Stimulated activated CD4-positive, alpha-beta T cell treated with anti-CD3 and anti-CD28 coated beads, TNF-alpha, amount 100 ng/mL, for 48 hours (primary cell): ENCODE data around the gene F5.

Experiments
- DNase-seq, 3 donors: peaks; one replicate each; pipeline ENCODE4 v3.0.0-alpha.2; 2020; ENCODE audit warnings: low read depth in 3 of 3

Gene F5

DNA sequence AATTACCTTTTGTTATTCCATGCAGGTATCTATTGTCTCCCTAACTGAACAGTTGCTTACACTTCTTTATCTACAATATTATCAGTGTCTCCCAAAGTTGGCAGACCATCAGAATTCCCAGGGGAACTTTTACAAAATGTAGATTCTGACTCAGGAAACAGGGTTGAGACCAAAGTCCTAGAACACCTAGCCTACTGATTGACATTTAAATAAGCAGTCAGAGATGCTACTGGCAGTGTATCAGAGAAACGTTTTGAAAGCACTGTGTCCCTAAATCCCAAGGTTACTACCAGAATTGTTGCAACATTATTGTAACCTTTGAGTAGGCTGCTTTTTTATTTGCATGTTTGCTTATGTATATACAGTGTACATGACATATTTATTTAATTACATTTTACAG, 1.8 kb upstream of the F5 start:
- no peak for DNase-seq

DNA sequence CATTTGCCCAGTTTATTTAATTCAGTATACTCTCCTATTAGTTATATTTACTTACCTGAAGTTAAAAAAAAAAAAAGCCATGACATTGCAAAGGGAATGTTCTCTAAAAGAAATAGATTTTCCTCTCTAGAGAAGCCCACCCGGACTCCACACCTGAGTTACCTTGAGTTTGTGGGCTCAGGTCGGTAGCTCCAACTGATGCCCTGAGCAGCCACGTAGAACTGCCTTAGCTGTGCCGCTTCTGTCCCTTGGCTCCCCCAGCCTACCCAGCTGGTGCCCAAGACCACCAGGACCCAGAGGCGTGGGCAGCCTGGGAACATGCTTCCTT, 250 bp downstream of the F5 start:
- DNase-seq = no peak

DNA sequence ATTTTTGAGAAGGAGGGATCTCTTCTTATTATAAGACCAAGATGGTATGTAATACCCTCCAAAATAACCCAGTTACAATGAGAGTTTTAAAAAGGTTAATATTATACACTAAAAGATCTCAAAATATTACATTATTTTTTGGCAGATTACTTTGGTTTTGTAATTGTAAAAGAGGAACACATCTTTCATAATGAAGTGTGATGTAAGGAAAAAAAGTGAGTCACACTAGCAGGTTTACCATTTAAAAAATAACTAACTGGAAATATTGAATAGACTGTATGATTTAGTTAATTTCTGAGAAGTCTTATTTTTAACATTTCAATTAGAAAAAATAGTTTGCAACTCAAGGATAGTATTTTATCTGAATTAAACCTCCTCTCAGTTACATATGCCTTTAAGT, 1.1 kb downstream of the F5 start:
- DNase-seq = no peak

- no peak for DNase-seq
Measured at GRCh38 chr1:169584483-169585144, 1.7 kb downstream of the F5 start.

GRCh38 chr1:169577981-169578738, 8.1 kb downstream of the F5 start:
- DNase-seq = no peak

DNA sequence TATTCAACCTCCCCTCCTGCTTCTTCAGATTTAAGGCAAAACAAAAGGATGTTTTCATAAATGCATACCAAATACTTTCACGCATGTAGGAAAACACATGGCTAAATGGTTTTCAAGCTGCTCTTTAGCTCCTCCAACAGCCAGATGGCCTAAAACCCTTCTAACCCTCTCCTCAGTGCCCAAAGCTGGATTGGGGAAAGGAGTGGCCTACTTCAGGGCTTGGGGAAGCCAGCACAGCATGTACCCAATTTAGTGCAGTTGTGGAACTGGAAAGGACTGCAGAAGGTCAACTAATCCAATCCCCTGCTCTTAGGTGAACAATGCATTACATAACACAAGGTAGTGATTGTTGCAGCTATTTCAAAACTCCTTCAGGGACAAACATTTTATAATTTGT, 9.3 kb downstream of the F5 start:
- DNase-seq = no peak

DNA sequence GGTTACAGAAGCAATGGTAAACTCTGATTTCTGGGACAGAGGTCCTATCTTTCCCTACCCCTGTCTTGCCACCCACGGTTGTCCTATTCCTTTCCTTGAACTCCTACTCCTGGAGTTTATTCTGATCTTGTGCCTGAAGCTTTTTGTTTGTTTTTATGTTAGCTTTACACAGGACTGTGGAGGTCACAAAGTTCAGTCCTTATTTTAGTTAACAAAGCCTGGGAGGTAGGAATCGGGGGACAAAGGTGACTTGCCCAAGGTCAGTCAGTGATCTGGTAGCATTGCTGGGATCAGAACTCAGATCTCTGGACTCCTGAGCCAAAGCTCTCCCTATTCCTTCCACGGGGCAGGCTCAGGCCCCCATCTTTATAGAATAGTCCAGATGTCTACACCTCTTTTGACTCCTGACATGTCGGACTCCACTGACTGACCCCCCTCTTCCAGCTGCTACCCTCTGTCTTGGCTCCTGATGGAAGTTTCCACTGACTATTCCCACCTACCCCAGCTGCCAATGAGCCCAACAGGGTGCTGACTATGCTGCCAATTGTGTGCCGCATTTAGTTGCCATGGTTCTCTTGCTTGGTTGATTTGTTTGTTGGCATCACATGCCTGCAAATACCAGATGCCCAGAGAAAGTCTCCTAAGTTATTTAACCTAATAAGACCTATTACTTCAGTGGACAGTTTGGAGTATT, 9.9 kb downstream of the F5 start:
- no peak for DNase-seq

- DNase-seq = no peak
Measured at GRCh38 chr1:169574336-169574735, 11.9 kb downstream of the F5 start.

DNA sequence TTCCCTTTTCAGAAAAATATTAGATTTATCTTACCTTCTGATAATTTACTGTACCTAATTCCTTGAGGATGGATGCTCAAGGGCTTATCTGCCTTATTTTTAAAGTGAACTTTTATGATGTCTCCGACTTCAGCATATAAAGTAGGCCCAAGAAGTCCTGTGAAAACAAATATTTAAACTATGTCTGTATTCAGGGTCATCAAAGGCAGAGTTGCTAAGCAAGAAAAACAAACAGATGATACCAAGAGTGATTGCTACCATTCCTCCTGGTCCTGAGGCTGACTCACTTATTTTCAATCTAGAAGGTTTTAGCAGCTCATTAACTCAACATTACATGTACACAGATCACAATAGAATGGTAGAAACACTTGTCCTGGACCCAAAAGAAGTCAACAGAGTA, 14.1 kb downstream of the F5 start:
- no peak for DNase-seq

DNA sequence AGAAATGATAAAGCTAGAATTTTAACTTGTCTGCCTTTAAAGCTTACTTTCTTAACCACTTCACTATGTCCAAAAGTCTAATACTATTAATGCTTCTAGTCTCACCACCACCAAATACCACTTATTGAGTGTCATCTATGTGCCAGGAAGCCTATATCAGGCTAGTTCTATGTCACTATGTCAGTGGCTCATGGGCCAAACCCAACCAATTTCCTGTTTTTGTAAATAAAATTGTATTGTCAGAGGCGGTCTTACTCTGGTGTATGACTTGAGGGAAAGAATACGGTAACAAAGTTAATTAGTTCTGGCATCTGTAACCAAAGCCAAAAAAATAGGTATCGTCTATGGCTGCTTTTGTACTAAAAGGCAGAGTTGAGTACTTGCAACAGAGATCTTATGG, 14.8 kb downstream of the F5 start:
- DNase-seq = no peak

DNA sequence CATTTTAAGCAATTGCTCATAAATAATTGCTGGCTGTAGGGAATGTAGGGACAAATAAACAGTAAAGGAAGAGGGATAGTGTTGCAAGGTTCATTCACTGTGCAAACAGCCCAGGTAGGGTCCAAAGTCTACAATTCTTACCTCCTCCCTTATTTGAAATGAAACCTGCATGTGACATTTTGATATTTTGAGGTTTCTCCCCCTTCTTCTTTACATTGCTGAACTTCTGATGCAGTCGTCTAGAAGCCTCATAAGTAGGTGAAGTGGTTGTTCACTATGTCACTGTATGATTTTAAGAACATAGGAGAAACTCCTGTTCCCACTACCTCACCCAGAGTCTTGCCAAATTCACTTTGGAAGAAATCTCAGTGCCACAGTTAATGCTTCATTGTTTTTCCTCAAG, 16.1 kb downstream of the F5 start:
- DNase-seq = no peak

GRCh38 chr1:169568497-169568896, 17.8 kb downstream of the F5 start:
- DNase-seq = no peak

DNA sequence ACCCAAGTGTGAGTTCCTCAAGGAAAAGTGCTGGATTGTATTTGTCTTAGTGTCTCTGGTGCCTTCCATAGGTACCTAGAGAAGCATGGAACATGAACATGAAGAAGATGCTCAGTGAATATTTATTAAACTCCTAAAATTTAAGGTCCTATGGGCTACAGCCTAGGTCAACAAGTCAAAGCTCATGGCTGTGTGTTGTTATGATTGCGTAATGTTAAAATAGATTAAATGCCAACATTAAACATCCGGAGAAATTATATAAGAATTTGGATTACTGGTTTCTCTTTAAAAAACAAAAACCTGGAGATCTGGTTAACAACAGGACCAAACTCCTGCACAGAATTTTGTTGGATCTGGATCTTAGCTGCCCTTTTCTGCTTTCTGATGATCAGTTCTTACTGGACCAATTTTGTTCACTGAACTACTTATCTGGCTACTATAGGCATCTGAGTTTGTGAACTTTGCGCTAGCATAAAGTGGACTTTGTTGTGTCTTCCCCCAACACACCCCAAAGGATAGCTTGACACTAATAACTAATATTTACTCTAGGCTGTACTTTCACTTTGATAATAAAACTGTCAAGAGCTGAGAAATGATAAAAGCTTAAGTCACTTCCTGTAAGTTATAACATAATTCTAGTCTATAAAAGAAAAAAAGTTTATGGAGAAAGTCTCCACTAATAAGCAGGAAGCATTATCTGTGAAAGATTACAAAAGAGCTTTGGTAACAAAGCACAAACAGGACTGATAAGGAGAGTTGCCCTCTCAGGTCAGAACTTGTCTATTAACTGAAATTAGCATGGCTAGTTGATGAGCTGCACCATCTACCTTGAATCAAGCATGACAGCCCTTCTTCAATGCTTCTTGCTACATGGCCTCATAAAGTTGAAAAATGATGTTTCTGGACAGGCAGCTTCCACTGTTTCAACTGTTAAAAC, 20.7 kb downstream of the F5 start:
- no peak for DNase-seq

DNA sequence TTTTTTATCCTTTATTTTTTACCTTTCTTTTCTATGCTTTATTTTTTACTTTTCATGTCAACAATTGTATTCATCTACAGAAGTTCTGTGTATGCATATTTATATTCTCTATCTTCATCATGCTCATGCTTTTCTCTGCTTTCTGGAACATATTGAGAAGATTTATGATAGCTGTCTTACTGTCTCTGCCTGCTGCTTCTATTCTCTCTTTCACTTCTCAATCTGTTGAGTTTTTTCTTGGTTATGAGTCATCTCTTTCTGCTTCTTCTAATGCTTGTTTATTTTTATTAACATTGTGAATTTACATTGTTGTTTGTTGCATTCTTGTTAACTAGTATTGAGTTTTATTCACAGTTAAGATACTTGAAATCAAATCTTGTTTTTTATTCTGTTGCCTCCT, 22.6 kb downstream of the F5 start:
- no peak for DNase-seq

DNA sequence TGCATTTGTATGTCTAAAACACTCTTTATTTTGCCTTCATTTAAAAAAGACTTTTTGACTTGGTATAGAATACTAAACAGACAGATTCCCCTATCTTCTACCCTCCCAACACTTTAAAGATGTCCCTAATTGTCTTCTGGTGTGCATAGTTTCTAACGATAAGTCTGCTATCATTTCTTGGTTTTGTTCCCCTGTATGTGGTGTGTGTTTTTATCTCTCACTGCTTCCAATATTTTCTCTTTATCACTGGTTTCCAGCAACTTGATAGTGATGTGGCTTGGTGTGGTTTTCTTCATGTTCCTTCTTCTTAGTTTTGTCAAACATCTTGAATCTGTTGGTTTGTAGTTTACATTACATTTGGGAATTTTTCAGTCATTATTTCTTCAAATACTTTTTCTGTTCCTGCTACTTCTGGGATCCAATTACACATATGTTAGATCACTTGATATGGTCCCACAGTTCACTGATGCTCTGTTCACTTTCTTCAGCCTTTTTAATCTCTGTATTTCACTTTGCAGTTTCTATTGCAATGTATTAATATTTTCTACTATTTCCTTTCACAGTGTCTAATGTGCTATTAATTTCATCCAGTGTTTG, 23.2 kb downstream of the F5 start:
- no peak for DNase-seq

- DNase-seq = no peak
Measured at GRCh38 chr1:169561692-169562091, 24.6 kb downstream of the F5 start.

GRCh38 chr1:169557131-169557530, 29.1 kb downstream of the F5 start:
- DNase-seq = no peak

DNA sequence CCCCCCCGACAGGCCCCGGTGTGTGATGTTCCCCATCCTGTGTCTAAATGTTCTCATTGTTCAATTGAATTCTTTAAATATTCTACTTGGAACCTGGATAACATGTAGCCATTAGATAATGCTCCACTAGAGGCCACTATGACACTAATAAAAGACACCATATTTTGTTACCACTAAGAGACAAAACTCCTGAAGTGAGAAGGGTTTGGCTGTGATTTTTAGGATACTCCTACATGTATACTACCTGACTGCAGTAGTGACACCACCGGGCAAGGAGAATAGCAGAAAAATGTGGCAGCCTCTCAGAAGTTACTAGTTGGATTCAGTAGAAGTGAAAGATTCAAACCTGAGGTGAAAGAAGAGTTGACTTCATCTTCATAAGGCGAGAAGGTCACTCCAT, 36.0 kb downstream of the F5 start:
- DNase-seq = no peak

GRCh38 chr1:169548282-169548681, 38.0 kb downstream of the F5 start:
- DNase-seq = no peak

DNA sequence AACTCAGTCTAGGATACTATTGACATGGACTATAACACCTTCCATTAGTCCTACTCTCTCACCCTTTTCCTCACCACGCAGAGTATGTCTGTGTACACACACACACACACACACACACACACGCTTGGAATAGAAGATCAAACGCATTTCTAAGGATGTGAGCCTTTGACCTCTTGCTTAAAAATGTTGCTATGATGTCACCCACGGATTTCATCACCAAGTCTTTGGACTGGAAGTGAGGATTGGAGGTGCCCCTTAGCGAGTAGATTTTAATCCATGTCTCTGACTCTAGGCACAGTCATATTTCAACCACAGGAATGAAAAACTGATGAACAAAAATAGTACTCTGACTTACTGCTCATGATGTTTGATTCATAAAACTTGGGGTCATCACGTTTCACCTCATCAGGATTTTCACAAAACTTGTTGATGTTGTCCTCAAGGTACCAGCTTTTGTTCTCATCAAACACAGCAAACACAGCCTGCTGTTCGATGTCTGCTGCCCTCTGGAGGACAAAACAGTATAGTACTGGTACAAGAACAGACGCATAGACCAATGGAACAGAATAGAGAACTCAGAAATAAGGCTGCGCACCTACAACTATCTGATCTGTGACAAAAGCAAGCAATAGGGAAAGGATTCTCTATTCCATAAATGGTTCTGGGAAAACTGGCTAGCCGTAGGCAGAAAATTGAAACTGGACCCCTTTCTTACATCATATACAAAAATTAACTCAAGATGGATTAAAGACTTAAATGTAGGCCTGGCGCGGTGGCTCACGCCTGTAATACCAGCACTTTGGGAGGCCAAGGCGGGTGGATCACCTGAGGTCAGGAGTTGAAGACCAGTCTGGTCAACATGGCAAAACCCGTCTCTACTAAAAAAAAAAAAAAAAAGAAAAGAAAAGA, 39.9 kb downstream of the F5 start:
- DNase-seq = peak in 2 of 3 donors; percentile 3 to 52

- DNase-seq = no peak
Measured at GRCh38 chr1:169545472-169545871, 40.8 kb downstream of the F5 start.
